ENCODE results near the gene ATP1A4. TPM values are rescaled to one million over a fixed set of nuclear protein-coding genes. Genes with fewer than 3 reads are reported as not detected.

The ATP1A4 gene
- total RNA-seq, 2 donors from 2014 or later, result not detected

- DNase-seq, result no peak
- intact Hi-C loops (cut with DNase I, micrococcal nuclease), result no loop called here
- no peak for ATAC-seq
Measured at GRCh38 chr1:160136121-160136925, 15.1 kb upstream of the ATP1A4 start.

DNA sequence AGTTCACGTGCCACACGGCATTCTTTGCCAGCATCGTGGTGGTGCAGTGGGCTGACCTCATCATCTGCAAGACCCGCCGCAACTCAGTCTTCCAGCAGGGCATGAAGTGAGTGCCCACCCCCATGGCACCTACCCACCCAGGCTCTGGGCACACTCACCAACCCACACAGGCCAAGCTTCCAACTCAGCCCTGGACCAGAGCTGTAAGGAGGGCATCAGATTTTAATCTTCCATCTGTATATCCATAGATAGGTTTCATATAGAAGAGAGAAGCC lies 14.5 kb upstream of the ATP1A4 start:
- ATAC-seq (no peak), DNase-seq (no peak)
- intact Hi-C loops (cut with DNase I, micrococcal nuclease), result no loop called here

- intact Hi-C loops (cut with DNase I, micrococcal nuclease), result no loop called here
Measured at GRCh38 chr1:160137216-160137862, 14.1 kb upstream of the ATP1A4 start.

DNA sequence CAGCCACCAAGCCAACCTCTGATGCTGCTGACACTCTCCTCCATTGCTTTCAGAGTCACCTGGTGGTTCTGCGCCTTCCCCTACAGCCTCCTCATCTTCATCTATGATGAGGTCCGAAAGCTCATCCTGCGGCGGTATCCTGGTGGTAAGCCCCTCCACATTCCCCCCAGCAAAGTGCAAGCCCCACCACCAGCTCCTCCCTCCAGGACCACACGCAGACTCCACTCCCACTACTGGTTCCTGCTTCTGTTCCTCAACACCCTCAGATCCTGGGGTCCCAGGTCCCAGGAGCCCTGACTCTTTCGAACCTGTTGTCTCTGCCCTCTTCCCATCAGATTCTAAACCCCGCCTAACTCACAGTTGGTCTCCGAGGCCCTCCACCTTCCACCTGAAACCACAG lies 11.6 kb upstream of the ATP1A4 start:
- intact Hi-C loops (cut with DNase I, micrococcal nuclease), result no loop called here
- ATAC-seq (no peak), DNase-seq (no peak)

More at GRCh38 chr1:160137216-160137862, 14.1 kb upstream of the ATP1A4 start:
- DNase-seq (no peak), ATAC-seq (no peak)

- intact Hi-C loops (cut with DNase I, micrococcal nuclease), result no loop called here
- ATAC-seq, result no peak
Measured at GRCh38 chr1:160143695-160144094, 7.7 kb upstream of the ATP1A4 start.

GRCh38 chr1:160144921-160145320 lies 6.5 kb upstream of the ATP1A4 start:
- DNase-seq, result no peak
- intact Hi-C loops (cut with DNase I, micrococcal nuclease), result no loop called here
- ATAC-seq, result no peak

More at GRCh38 chr1:160143695-160144094, 7.7 kb upstream of the ATP1A4 start:
- DNase-seq, result no peak

DNA sequence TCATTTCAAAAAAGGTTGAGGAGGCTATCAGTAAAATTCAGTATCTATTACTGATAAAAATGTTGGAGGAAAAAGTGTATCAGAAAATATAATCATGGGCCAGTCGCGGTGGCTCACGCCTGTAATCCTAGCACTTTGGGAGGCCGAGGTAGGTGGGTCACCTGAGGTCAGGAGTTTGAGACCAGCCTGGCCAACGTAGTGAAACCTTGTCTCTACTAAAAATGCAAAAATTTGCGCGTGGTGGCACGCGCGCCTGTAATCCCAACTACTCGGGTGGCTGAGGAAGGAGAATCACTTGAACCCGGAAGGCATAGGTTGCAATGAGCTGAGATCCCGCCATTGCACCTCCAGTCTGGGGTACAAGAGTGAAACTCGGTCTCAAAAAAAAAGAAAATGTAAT lies 5.3 kb upstream of the ATP1A4 start:
- no peak for DNase-seq
- intact Hi-C loops (cut with DNase I, micrococcal nuclease), result no loop called here

GRCh38 chr1:160148121-160148520 lies 3.3 kb upstream of the ATP1A4 start:
- no peak for ATAC-seq
- DNase-seq, result no peak
- intact Hi-C loops (cut with DNase I, micrococcal nuclease), result no loop called here

More for the DNA sequence above, 5.3 kb upstream of the ATP1A4 start:
- ATAC-seq, result no peak

DNA sequence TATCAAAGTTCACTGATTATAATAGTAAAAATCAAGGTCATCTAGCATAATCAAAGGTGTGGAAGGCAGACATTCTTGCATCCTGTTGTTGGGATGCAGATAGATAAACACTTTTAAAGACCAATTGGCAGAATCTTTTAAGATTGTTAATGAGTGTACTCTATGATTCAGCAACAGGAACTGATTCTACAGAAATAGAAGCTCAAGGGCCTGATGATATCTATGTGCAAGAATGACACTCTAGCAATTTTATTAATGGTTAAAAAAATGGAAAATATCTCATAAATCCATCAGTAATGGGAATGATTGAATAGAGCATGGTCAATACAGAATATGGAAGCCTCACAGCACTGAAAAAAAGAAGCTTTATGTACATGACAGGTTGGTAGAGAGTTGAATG lies 2.2 kb upstream of the ATP1A4 start:
- DNase-seq (no peak), ATAC-seq (no peak)
- intact Hi-C loops (cut with DNase I, micrococcal nuclease), result no loop called here

- intact Hi-C loops (cut with DNase I, micrococcal nuclease), result no loop called here
- DNase-seq (no peak), ATAC-seq (no peak)
Measured at GRCh38 chr1:160149716-160150115, 1.7 kb upstream of the ATP1A4 start.

- DNase-seq (no peak), ATAC-seq (no peak)
- intact Hi-C loops (cut with DNase I, micrococcal nuclease), result no loop called here
Measured at GRCh38 chr1:160154790-160155189, 3.4 kb downstream of the ATP1A4 start.

GRCh38 chr1:160156361-160156760 lies 5.0 kb downstream of the ATP1A4 start:
- no peak for ATAC-seq
- intact Hi-C loops (cut with DNase I, micrococcal nuclease), result no loop called here
- no peak for DNase-seq

- no peak for ATAC-seq
- no peak for DNase-seq
- intact Hi-C loops (cut with DNase I, micrococcal nuclease), result no loop called here
Measured at GRCh38 chr1:160157174-160157573, 5.8 kb downstream of the ATP1A4 start.

DNA sequence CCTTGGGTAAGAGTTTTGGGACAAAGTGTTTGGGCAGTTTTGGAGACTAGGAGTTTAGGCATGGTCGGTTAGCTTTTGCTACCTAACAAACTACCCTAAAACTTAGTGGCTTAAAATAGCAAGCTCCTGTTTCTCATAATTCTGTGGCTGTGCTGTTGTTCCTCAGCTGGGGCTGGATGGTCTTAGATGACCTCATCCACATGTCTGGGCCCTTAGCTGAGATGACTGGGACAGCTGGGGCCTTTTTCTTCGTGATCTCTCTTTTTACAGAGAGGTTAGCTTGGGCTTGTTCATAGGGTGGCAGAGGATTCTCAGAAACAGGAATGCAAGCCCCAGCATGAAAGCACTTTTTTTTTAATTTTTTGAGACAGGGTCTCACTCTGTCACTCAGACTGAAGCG lies 6.6 kb downstream of the ATP1A4 start:
- intact Hi-C loops (cut with DNase I, micrococcal nuclease), result no loop called here
- ATAC-seq (no peak), DNase-seq (no peak)

- intact Hi-C loops (cut with DNase I, micrococcal nuclease), result no loop called here
- ATAC-seq, result no peak
- DNase-seq, result no peak
Measured at GRCh38 chr1:160158534-160158933, 7.1 kb downstream of the ATP1A4 start.

DNA sequence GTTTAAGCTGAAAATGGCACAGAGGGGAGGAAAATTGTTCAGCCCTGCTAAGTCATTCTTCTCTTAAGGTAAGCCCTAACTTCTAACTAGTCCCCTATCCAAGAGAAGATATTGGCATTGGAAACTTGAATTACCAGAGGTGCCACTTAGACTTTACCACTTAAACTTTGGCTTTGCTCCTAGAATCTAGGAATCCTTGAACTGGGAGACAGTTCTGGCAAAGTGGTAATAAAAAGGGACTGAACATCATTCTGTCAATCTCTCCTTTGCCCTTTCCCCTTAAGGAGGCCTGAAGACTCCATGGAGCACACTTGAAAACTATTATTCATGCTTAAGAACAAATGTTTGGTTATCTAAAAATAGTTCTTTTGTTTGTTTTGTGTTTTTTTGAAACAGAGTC lies 8.4 kb downstream of the ATP1A4 start:
- DNase-seq (no peak), ATAC-seq (no peak)
- intact Hi-C loops (cut with DNase I, micrococcal nuclease), result no loop called here

DNA sequence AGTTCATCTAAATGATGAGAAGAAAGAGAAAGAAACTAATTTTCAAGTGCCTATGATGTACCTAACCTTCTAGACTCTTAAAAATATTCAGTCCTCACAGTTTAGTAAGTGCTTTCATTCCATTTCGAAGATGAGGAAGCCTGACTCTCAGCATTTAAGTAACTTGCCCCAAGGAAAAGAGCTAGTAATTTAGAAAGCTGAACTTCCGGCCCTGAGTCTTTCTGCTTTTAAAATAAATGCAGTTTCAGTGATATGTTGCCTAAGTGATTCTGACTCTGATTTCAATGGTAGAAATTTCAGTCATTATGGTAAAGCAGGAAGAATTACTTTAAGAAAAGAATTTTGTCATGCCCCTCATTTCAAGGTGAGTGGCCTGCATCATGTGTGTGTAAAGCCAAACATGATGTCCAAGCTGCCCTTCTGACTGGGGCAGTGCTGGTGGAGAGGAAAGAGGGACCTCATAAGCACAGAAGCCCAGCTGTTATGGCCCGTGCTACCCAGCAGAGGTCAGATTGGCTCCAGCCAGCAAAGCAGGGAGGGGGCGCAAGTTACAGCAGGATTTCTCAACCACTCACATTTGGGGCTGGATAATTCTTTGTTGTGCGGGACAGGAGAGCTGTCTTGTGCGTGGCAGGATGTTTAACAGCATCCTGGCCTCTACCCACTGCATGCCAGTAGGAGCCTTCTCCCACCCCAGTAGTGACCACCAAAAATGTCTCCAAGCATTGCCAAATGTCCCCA lies 10.7 kb downstream of the ATP1A4 start:
- no peak for DNase-seq
- no peak for ATAC-seq
- intact Hi-C loops (cut with DNase I, micrococcal nuclease), result no loop called here

DNA sequence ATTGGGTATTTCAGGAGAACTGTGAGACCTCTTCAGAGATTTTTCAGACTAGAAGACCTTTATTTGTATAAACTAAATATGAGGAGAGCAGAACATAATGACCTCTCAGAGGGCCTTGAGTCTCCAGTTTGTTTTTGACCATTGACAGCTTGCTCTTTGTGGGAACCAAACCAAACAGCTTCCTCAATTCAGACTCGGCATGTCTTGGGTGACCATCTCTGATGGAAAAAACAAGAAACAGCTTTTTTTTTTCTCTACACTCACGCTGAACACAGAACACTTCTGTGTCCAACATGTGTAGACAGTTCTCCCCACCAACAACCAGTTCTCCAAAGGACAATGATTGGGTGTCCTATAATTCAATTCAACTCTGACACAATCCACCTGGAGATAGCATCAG lies 11.5 kb downstream of the ATP1A4 start:
- intact Hi-C loops (cut with DNase I, micrococcal nuclease), result no loop called here
- DNase-seq (no peak), ATAC-seq (no peak)

DNA sequence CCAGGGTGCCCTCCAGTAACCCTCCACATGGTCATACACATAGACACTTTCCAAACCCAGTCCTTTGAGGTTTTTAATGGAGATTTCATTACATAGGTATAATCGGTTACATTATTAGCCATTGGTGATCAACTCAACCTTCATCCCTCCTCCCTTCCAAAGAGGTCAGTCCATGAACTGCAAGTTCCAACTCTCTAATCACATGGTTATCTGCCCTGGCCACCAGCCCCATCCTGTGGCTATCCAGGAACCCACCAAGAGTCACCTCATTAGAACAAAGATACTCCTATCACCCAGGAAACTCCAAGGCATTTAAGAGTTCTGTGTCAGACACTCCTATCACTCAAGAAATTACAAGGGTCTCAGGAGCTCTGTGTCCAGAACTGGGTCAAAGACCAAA lies 12.2 kb downstream of the ATP1A4 start:
- no peak for ATAC-seq
- intact Hi-C loops (cut with DNase I, micrococcal nuclease), result no loop called here
- no peak for DNase-seq

DNA sequence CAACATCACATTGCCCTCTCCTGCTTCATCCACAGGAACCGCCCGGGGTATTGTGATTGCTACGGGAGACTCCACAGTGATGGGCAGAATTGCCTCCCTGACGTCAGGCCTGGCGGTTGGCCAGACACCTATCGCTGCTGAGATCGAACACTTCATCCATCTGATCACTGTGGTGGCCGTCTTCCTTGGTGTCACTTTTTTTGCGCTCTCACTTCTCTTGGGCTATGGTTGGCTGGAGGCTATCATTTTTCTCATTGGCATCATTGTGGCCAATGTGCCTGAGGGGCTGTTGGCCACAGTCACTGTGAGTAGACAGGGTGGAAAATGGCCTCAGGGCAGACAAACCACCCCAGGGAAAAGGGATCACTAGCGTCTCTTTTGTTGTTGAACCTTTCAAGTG lies 12.7 kb downstream of the ATP1A4 start:
- no peak for ATAC-seq
- intact Hi-C loops (cut with DNase I, micrococcal nuclease), result no loop called here
- DNase-seq, result no peak
